GM18505 (cell line): ENCODE results near the gene DBP.

Source experiments
- ATAC-seq: cut with Tn5 transposase; IDR thresholded peaks from one replicate; pipeline ENCODE4 v1.9.1; 2021; ENCODE audit not compliant: unreplicated experiment
- POLR2A ChIP-seq: IDR thresholded peaks from 4 replicates; pipeline ENCODE4 v1.6.1; 2011; ENCODE audit warnings: borderline replicate concordance; ENCODE audit not compliant: insufficient read depth, insufficient read length; ENCODE audit errors: extremely low read depth

DBP gene

GRCh38 chr19:48595833-48596232 lies 41.3 kb downstream of the DBP start:
- TF ChIP-seq POLR2A, result no peak
- ATAC-seq, result no peak

DNA sequence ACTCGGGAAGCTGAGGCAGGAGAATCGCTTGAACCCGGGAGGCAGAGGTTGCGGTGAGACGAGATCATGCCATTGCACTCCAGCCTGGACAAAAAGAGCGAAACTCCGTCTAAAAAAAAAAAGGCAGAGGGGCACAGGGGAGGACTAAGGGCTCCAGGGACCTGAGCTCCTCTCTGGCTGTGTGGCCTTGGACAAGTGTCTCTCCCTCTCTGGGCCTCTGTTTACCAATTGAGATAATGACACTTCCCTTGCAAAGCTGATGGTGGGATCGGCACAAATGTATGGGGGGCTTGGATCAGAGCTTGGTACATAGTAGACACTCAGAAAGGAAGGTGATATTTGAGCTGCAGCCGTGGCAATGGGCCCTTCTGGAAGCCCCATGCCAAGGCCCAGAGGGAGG lies 42.0 kb downstream of the DBP start:
- ATAC-seq, result no peak
- TF ChIP-seq POLR2A, result no peak

GRCh38 chr19:48591021-48591420 lies 46.2 kb downstream of the DBP start:
- no peak for ATAC-seq
- no peak for TF ChIP-seq POLR2A

GRCh38 chr19:48588670-48589401 lies 48.3 kb downstream of the DBP start:
- no peak for ATAC-seq
- no peak for TF ChIP-seq POLR2A

DNA sequence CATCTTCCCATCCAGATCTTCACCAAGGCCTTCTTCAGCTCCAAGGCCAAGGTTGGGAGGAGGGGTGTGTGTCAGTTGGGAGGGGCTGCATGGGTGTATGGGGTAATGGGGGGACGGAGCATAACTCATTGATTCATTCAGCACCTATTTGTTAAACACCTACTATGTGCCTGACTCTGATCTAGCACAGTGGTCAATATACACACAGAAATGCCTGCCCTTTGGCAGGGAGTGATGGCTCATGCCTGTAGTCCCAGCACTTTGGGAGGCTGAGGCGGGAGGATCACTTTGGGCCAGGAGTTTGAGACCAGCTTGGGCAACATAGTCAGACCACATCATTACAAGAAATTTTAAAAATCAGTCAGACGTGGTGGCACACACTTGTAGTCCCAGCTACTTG lies 49.8 kb downstream of the DBP start:
- ATAC-seq, result no peak
- TF ChIP-seq POLR2A, result no peak

GRCh38 chr19:48582168-48582567 lies 55.0 kb downstream of the DBP start:
- TF ChIP-seq POLR2A, result no peak
- ATAC-seq, result no peak
